ENCODE measurements around the gene TMPRSS11F. TPM values are rescaled to one million over a fixed set of nuclear protein-coding genes. Genes with fewer than 3 reads are reported as not detected.
"Not testable (repeated sequence)": the region's sequence is repeated elsewhere in the genome, so short reads cannot be mapped to it uniquely, and the experiment has no call there.

TMPRSS11F gene
- total RNA-seq, 1 donor from 2014 or later, result not detected

DNA sequence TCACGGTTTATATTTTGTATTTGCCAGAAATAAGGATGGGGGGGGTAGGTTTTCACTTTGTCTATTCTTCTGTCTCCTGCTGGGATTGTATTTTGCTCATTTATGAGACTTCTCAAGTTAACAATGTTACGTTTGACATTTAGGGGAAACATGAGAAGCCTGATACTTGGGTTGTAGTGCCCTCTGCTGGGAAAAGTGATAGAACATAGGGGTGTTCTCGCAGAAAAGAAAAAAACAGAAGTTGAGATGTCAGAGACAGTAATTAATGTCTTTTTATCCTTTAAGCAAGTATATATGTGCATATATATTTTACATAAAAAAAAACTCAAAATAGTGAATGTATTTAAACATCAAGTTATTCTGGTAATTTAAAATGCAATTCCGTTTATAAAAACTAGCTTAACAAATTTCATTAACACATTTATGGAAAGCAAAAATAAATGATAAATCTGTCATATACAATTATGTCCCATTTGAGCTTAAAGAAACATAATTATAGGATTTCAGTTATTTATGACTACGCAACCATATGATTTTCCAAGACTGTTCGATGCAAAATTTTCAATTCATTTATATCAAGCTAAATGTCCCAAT lies 46.0 kb upstream of the TMPRSS11F start:
- Mint-ChIP-seq H3K27me3 (ENCODE audit: insufficient read depth, low read depth) (no peaks in the 10 kb centered on the region), H3K36me3 (no peaks in the 10 kb centered on the region), H3K4me3 (no peak overlapping the region), H3K4me1 (no peaks in the 10 kb centered on the region), H3K9me3 (peaks cover 4% of the 10 kb centered on the region), H3K27ac (no peak overlapping the region)
- Histone ChIP-seq H4K20me1 (ENCODE audit: low read depth) (no peaks in the 10 kb centered on the region), H3K4me3 (no peak overlapping the region), H3K9me3 (ENCODE audit: low read depth) (no peaks in the 10 kb centered on the region), H3K4me1 (no peaks in the 10 kb centered on the region), H3F3A (ENCODE audit: low read depth) (no peaks in the 10 kb centered on the region), H2AFZ (replicated peaks) (no peak overlapping the region), H3K79me2 (ENCODE audit: low read depth) (no peaks in the 10 kb centered on the region), H3K27me3 (no peaks in the 10 kb centered on the region), H3K27ac (no peak overlapping the region), H3K9ac (no peak overlapping the region), H3K36me3 (no peaks in the 10 kb centered on the region), H3K4me2 (no peak overlapping the region)
- DNase-seq (ENCODE audit: low spot score), result peak; percentile 70
- TF ChIP-seq EZH2phosphoT487 (IDR thresholded peaks at IDR 0.05) (no peak), EZH2 (IDR thresholded peaks at IDR 0.05) (no peak)
- TF ChIP-seq, protein P1, sequence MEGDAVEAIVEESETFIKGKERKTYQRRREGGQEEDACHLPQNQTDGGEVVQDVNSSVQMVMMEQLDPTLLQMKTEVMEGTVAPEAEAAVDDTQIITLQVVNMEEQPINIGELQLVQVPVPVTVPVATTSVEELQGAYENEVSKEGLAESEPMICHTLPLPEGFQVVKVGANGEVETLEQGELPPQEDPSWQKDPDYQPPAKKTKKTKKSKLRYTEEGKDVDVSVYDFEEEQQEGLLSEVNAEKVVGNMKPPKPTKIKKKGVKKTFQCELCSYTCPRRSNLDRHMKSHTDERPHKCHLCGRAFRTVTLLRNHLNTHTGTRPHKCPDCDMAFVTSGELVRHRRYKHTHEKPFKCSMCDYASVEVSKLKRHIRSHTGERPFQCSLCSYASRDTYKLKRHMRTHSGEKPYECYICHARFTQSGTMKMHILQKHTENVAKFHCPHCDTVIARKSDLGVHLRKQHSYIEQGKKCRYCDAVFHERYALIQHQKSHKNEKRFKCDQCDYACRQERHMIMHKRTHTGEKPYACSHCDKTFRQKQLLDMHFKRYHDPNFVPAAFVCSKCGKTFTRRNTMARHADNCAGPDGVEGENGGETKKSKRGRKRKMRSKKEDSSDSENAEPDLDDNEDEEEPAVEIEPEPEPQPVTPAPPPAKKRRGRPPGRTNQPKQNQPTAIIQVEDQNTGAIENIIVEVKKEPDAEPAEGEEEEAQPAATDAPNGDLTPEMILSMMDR (IDR thresholded peaks at IDR 0.05), result peak; percentile 89

GRCh38 chr4:68174389-68174788 lies 44.7 kb upstream of the TMPRSS11F start:
- H4K20me1 ChIP-seq (ENCODE audit: low read depth); H3K9me3 Mint-ChIP-seq; DNase-seq (ENCODE audit: low spot score); H3K79me2 ChIP-seq (ENCODE audit: low read depth); H3K9me3 ChIP-seq (ENCODE audit: low read depth); H3K4me1 Mint-ChIP-seq; H3K4me1 ChIP-seq; H3K27me3 ChIP-seq; H3F3A ChIP-seq (ENCODE audit: low read depth); H3K9ac ChIP-seq; H3K4me3 ChIP-seq; H3K36me3 ChIP-seq; H3K27ac ChIP-seq; H3K4me2 ChIP-seq; H3K4me3 Mint-ChIP-seq; H3K27me3 Mint-ChIP-seq (ENCODE audit: insufficient read depth, low read depth); H2AFZ ChIP-seq (replicated peaks); H3K36me3 Mint-ChIP-seq; H3K27ac Mint-ChIP-seq: not testable (repeated sequence)

- H3K9ac ChIP-seq; H3K79me2 ChIP-seq (ENCODE audit: low read depth); H3K9me3 Mint-ChIP-seq; H3F3A ChIP-seq (ENCODE audit: low read depth); H3K4me3 ChIP-seq; DNase-seq (ENCODE audit: low spot score); H3K4me2 ChIP-seq; H3K27ac ChIP-seq; H4K20me1 ChIP-seq (ENCODE audit: low read depth); H3K27me3 Mint-ChIP-seq (ENCODE audit: insufficient read depth, low read depth); H3K27me3 ChIP-seq; H3K4me3 Mint-ChIP-seq; H3K36me3 Mint-ChIP-seq; H3K4me1 ChIP-seq; H3K9me3 ChIP-seq (ENCODE audit: low read depth); H3K4me1 Mint-ChIP-seq; H3K27ac Mint-ChIP-seq; H3K36me3 ChIP-seq; H2AFZ ChIP-seq (replicated peaks): not testable (repeated sequence)
Measured at GRCh38 chr4:68172147-68172546, 42.5 kb upstream of the TMPRSS11F start.

DNA sequence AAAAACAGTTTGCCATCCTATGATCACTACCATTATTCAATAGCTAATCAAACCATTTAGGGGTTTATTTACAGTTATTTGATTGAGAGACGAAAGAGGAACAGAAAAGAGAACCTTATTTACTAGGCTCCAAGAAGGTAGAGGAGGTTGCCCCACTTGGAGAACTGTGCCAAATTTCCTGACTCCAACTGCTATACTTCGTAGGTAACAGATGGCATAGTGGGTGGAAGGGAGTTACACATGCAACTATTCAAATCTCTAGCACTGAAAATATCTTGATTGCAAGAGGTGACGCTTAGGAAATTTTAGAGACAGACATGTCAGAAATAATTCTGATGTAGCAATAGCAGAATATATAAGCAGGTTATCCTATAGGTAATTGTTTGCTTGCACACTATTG lies 38.0 kb upstream of the TMPRSS11F start:
- Histone ChIP-seq H3K4me2 (no peak overlapping the region), H3K36me3 (no peaks in the 10 kb centered on the region), H3K9me3 (ENCODE audit: low read depth) (no peaks in the 10 kb centered on the region), H4K20me1 (ENCODE audit: low read depth) (no peaks in the 10 kb centered on the region), H3F3A (ENCODE audit: low read depth) (no peaks in the 10 kb centered on the region), H3K4me1 (no peaks in the 10 kb centered on the region), H3K27me3 (no peaks in the 10 kb centered on the region), H3K9ac (no peak overlapping the region), H3K27ac (no peak overlapping the region), H3K79me2 (ENCODE audit: low read depth) (no peaks in the 10 kb centered on the region), H2AFZ (replicated peaks) (no peak overlapping the region), H3K4me3 (no peak overlapping the region)
- no peak for TF ChIP-seq EZH2phosphoT487 (IDR thresholded peaks at IDR 0.05)
- TF ChIP-seq, protein P1 (IDR thresholded peaks at IDR 0.05), result no peak
- no peak for TF ChIP-seq EZH2 (IDR thresholded peaks at IDR 0.05)
- Mint-ChIP-seq H3K27me3 (ENCODE audit: insufficient read depth, low read depth) (no peaks in the 10 kb centered on the region), H3K27ac (no peak overlapping the region), H3K4me3 (no peak overlapping the region), H3K36me3 (no peaks in the 10 kb centered on the region), H3K9me3 (peaks cover 4% of the 10 kb centered on the region), H3K4me1 (no peaks in the 10 kb centered on the region)
- DNase-seq (ENCODE audit: low spot score), result no peak

Measured in neural progenitor cell (in vitro differentiated cells).